ENCODE results near the gene KISS1.

The KISS1 gene

DNA sequence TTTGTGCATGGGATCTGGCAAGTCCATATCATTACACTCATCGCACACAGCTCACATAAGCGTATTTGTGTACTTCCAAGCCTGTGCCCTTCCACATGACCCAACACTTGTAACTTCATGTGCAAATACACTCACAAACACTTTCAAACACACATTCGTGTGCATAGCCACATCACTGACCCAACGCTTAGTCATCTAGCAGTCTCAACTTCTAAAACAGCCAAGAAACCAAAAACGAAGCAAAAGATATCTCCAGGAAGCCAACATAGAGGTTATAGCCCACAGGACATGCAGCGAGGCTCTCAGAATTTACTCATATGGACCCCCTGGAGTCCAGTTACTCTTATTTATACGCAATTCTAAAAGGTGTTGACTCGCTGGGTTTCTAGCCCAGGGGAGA, 28.4 kb upstream of the KISS1 start:
- H3K4me3 ChIP-seq (ENCODE audit: control insufficient read depth, low read depth, low read length), result no peak overlapping the region
- TF ChIP-seq, protein P1, sequence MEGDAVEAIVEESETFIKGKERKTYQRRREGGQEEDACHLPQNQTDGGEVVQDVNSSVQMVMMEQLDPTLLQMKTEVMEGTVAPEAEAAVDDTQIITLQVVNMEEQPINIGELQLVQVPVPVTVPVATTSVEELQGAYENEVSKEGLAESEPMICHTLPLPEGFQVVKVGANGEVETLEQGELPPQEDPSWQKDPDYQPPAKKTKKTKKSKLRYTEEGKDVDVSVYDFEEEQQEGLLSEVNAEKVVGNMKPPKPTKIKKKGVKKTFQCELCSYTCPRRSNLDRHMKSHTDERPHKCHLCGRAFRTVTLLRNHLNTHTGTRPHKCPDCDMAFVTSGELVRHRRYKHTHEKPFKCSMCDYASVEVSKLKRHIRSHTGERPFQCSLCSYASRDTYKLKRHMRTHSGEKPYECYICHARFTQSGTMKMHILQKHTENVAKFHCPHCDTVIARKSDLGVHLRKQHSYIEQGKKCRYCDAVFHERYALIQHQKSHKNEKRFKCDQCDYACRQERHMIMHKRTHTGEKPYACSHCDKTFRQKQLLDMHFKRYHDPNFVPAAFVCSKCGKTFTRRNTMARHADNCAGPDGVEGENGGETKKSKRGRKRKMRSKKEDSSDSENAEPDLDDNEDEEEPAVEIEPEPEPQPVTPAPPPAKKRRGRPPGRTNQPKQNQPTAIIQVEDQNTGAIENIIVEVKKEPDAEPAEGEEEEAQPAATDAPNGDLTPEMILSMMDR (conservative IDR thresholded peaks at IDR 0.05; ENCODE audit: control insufficient read depth, insufficient read depth, low read depth, low read length), result no peak
- DNase-seq (ENCODE audit: low read depth), result no peak

DNA sequence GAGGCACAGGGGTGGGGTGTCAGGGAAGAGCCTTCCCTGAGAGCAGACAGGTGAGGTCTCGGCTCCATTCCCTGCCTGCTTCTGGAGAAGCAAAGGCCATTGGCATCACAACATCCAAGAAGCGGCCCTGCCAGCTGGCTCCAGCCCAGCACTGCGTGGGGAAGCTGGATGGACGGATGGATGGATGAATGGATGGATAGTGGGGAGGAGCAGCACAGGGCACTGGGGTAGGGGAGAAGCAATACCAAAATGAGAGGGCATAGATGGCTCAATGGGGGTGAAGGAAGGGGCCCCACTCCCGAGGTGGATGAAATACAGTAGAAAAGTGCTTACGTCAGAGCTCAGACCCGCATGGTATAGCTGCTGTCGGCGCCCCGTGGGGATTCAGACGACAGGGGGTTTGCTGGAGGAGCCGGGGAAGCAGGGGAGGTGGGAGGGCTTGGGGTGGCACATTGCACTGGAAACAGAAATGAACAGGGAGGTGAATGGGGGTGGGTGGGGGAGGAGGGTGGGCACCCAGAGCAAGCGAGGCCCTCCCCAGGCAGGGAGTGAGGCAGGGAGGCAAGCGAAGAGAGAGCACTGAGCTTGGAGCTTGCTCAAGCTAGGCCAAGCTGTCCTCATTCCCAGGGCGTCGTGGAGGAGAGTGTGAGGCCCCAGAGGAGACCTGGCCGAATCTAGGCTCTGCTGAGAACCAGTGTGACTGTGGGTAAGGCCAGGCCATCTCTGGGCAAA, 27.0 kb upstream of the KISS1 start:
- TF ChIP-seq, protein P1 (conservative IDR thresholded peaks at IDR 0.05; ENCODE audit: control insufficient read depth, insufficient read depth, low read depth, low read length), result no peak
- no peak for DNase-seq (ENCODE audit: low read depth)
- H3K4me3 ChIP-seq (ENCODE audit: control insufficient read depth, low read depth, low read length), result no peak overlapping the region

DNA sequence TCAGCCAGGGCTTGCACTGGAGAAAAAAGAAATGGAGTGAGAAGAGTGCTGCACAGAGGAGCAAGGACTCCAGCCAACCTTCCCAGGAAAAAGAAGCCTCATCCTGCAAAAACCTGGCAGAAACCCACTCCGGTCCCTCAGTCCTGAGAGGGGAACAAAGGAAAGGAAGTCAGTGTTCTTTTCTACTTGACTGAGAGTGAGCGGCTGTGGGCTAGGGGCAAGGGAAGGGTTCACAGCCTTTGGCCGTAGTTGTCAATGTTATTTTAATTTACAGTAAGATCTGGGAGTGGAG, 26.4 kb upstream of the KISS1 start:
- DNase-seq (ENCODE audit: low read depth), result no peak
- no peak overlapping the region for H3K4me3 ChIP-seq (ENCODE audit: control insufficient read depth, low read depth, low read length)
- TF ChIP-seq, protein P1 (conservative IDR thresholded peaks at IDR 0.05; ENCODE audit: control insufficient read depth, insufficient read depth, low read depth, low read length), result no peak

DNA sequence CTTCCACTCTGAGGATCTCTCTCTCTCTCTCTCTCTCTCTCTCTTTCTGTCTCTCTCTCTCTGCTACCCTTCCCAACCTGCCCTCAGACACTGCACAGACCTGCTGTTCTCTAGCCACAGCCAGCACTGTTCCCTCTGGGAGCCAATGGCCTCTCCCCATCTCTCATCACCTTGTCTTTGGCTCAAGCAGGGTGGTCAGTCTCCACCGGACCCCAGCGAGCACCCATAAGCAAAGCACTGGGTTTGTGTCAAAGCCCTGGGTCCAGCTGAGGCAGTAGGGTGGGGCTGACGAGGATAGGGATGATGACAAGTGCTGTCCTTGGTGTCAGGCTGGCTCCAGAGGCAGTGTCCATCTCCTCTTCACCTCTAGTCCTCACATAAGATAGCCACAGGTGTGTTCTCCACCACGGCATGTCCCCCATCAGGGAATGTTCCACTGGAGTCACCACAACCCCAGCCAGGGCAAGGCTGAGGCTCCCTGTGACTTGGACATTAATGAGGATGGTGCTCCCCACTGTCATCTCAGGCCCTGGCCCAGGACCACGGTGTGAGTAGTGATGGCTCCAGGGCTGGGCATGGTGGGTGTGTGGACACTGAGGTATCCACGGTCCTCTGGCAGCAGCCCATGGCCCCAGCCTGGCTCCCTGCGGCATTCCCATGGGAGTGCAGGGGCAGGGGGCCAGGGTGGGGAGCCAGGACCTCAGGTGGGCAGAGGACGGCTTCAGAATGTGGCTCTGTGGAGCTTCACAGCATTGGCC, 25.9 kb upstream of the KISS1 start:
- no peak overlapping the region for H3K4me3 ChIP-seq (ENCODE audit: control insufficient read depth, low read depth, low read length)
- DNase-seq (ENCODE audit: low read depth), result no peak
- TF ChIP-seq, protein P1 (conservative IDR thresholded peaks at IDR 0.05; ENCODE audit: control insufficient read depth, insufficient read depth, low read depth, low read length), result no peak

DNA sequence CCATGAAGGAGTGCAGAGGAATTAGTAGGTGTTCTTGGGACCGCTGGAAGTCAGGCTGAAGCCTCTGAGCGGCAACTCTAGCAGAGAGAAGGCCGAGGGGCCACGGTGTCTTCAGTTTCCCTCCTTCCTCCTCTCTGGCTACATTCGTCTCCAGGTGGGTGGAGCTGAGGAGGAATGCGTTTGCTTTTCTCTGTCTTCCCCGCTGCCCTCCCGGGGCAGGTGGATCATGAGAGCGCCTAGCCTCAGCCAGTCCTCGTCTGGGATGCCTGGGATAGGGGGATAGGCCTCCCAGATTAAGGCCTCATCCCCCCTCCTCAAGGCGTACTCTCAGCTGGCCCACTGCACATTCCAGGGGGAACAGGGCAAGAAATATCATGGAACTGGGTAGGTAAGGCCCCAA, 25.0 kb upstream of the KISS1 start:
- no peak for DNase-seq (ENCODE audit: low read depth)
- TF ChIP-seq, protein P1 (conservative IDR thresholded peaks at IDR 0.05; ENCODE audit: control insufficient read depth, insufficient read depth, low read depth, low read length), result no peak
- no peak overlapping the region for H3K4me3 ChIP-seq (ENCODE audit: control insufficient read depth, low read depth, low read length)

DNA sequence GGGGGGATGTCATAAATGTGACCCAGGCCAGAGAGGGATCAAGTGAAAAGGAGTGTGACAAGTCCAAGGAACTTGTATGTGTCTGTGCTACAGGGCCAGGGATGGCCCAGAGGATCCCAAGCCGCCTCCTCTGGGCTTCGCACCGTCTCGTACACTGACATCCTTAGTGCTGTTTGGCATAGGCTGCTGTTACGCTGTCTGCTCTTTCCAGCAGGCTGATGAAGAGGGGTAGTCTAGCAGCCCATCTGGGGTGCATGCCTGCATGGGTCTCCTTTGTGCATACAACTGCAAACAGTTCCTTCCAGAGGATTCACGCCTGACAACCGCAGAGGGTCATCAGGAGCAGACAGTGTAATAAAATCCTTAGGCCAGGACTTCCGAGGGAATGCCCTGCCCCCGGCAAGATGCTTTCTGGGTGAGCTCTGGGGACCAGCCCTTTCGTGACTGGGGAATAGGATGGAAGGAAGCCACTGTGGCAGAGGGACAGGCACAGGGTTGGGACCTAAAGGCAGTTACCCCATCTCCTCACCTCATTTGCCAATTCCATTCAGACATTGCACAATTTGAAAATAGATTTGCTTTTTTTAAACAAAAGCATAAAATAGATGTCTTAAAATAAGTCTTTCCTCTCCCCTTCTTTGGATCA, 23.8 kb upstream of the KISS1 start:
- DNase-seq (ENCODE audit: low read depth), result no peak
- TF ChIP-seq, protein P1 (conservative IDR thresholded peaks at IDR 0.05; ENCODE audit: control insufficient read depth, insufficient read depth, low read depth, low read length), result no peak
- no peak overlapping the region for H3K4me3 ChIP-seq (ENCODE audit: control insufficient read depth, low read depth, low read length)
